HCT116 (cell line): ENCODE data around the gene BCDIN3D.

Experiments used
- EGR1 ChIP-seq: IDR thresholded peaks from 2 replicates; pipeline ENCODE4 v1.6.1; 2012; ENCODE audit warnings: low read depth
- EZH2 ChIP-seq: fragments of 200-600 bp; sonication (generic); IDR thresholded peaks from 2 replicates; pipeline ENCODE4 v1.6.1; 2017; ENCODE audit warnings: antibody characterized with exemption, mixed run types
- FOSL1 ChIP-seq: IDR thresholded peaks from 2 replicates; pipeline ENCODE4 v1.6.1; 2012; ENCODE audit warnings: low read depth
- JUND ChIP-seq: IDR thresholded peaks from 2 replicates; pipeline ENCODE4 v1.6.1; 2012
- POLR2A ChIP-seq: IDR thresholded peaks from 2 replicates; pipeline ENCODE4 v1.7.0; 2011; ENCODE audit warnings: borderline replicate concordance; ENCODE audit not compliant: insufficient read depth, insufficient read length; ENCODE audit errors: extremely low read depth
- POLR2AphosphoS5 ChIP-seq: IDR thresholded peaks from 2 replicates; pipeline ENCODE4 v1.6.1; 2011; ENCODE audit warnings: mild to moderate bottlenecking, low read depth, low read length, moderate library complexity
- RAD21 ChIP-seq: IDR thresholded peaks from 2 replicates; pipeline ENCODE4 v1.6.1; 2012; ENCODE audit warnings: low read depth, mild to moderate bottlenecking
- TF ChIP-seq, protein P1 (sequence below), 3 experiments: fragments of 200-600 bp in 1 of 3; sonication (generic) in 1 of 3; IDR thresholded peaks in 2 of 3; conservative IDR thresholded peaks in 1 of 3; 2 replicates each; pipeline ENCODE4 v1.5.1; 2012 to 2017; ENCODE audit warnings: low read depth in 2 of 3, low read length in 2 of 3, antibody characterized with exemption in 1 of 3, borderline replicate concordance in 1 of 3, control low read depth in 1 of 3, mild to moderate bottlenecking in 1 of 3, mixed read lengths in 1 of 3, mixed run types in 1 of 3, moderate library complexity in 1 of 3; ENCODE audit not compliant: insufficient read depth in 1 of 3

DNA sequence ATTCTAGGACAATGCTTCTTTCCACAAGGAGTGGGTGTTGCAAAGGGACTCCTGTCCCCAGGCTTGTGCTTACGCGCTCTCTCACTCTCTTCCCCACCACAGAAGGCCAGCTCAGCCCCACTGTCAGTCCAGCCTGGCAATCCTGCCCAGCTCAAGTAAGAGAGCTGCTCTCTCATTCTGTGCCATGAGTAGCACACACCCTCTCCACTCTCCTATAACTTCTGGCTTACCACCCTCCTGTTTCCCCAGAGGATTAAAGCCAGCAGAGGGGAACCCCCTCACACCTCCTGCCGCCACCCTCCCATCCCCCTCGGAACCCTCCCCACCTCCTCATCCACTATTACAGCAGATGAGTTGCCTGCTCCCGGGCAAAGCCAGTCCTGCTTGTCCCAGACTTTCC is 31.8 kb downstream of the BCDIN3D start:
- TF ChIP-seq, protein P1, sequence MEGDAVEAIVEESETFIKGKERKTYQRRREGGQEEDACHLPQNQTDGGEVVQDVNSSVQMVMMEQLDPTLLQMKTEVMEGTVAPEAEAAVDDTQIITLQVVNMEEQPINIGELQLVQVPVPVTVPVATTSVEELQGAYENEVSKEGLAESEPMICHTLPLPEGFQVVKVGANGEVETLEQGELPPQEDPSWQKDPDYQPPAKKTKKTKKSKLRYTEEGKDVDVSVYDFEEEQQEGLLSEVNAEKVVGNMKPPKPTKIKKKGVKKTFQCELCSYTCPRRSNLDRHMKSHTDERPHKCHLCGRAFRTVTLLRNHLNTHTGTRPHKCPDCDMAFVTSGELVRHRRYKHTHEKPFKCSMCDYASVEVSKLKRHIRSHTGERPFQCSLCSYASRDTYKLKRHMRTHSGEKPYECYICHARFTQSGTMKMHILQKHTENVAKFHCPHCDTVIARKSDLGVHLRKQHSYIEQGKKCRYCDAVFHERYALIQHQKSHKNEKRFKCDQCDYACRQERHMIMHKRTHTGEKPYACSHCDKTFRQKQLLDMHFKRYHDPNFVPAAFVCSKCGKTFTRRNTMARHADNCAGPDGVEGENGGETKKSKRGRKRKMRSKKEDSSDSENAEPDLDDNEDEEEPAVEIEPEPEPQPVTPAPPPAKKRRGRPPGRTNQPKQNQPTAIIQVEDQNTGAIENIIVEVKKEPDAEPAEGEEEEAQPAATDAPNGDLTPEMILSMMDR (IDR thresholded peaks at IDR 0.05 in 2 of 3, conservative IDR thresholded peaks at IDR 0.05 in 1 of 3; ENCODE audit: borderline replicate concordance in 1 of 3, insufficient read depth in 1 of 3, low read depth in 2 of 3, low read length in 2 of 3), result no peak
- TF ChIP-seq EZH2, result no peak
- TF ChIP-seq POLR2AphosphoS5, result no peak
- TF ChIP-seq POLR2A, result no peak
- TF ChIP-seq RAD21, result no peak
- no peak for TF ChIP-seq JUND
- TF ChIP-seq FOSL1, result no peak
- no peak for TF ChIP-seq EGR1
